ENCODE results near the gene MCU.
"Not testable (repeated sequence)": the region's sequence is repeated elsewhere in the genome, so short reads cannot be mapped to it uniquely, and the experiment has no call there.

MCU gene

GRCh38 chr10:72731916-72732419 lies 40.0 kb downstream of the MCU start:
- Histone ChIP-seq H3K4me1 (ENCODE audit: control insufficient read depth, insufficient read depth, low read length) (peaks cover 14% of the 10 kb centered on the region), H3K27ac (ENCODE audit: low read depth, low read length) (no peak overlapping the region), H3K9me3 (ENCODE audit: control insufficient read depth, insufficient read depth, low read length) (no peaks in the 10 kb centered on the region), H3K9ac (ENCODE audit: low read depth, low read length) (no peak overlapping the region), H3K36me3 (ENCODE audit: control insufficient read depth, insufficient read depth, low read length) (no peaks in the 10 kb centered on the region), H3K27me3 (ENCODE audit: control insufficient read depth, insufficient read depth, low read length) (no peaks in the 10 kb centered on the region), H3K4me3 (ENCODE audit: low read depth, low read length) (no peak overlapping the region)

GRCh38 chr10:72732521-72732920 lies 40.6 kb downstream of the MCU start:
- Histone ChIP-seq H3K36me3 (ENCODE audit: control insufficient read depth, insufficient read depth, low read length) (no peaks in the 10 kb centered on the region), H3K4me3 (ENCODE audit: low read depth, low read length) (no peak overlapping the region)

GRCh38 chr10:72733989-72734388 lies 42.0 kb downstream of the MCU start:
- Histone ChIP-seq H3K4me3 (ENCODE audit: low read depth, low read length) (no peak overlapping the region), H3K9me3 (ENCODE audit: control insufficient read depth, insufficient read depth, low read length) (no peaks in the 10 kb centered on the region), H3K27me3 (ENCODE audit: control insufficient read depth, insufficient read depth, low read length) (no peaks in the 10 kb centered on the region), H3K4me1 (ENCODE audit: control insufficient read depth, insufficient read depth, low read length) (peaks cover 25% of the 10 kb centered on the region), H3K9ac (ENCODE audit: low read depth, low read length) (no peak overlapping the region), H3K27ac (ENCODE audit: low read depth, low read length) (no peak overlapping the region), H3K36me3 (ENCODE audit: control insufficient read depth, insufficient read depth, low read length) (no peaks in the 10 kb centered on the region)

More at GRCh38 chr10:72732521-72732920, 40.6 kb downstream of the MCU start:
- Histone ChIP-seq H3K9ac (ENCODE audit: low read depth, low read length) (no peak overlapping the region), H3K27ac (ENCODE audit: low read depth, low read length) (no peak overlapping the region), H3K27me3 (ENCODE audit: control insufficient read depth, insufficient read depth, low read length) (no peaks in the 10 kb centered on the region), H3K9me3 (ENCODE audit: control insufficient read depth, insufficient read depth, low read length) (no peaks in the 10 kb centered on the region), H3K4me1 (ENCODE audit: control insufficient read depth, insufficient read depth, low read length) (peaks cover 12% of the 10 kb centered on the region; the same call in 1 of the 2 replicates)

GRCh38 chr10:72735288-72735936 lies 43.5 kb downstream of the MCU start:
- Histone ChIP-seq H3K27me3 (ENCODE audit: control insufficient read depth, insufficient read depth, low read length) (no peaks in the 10 kb centered on the region), H3K4me3 (ENCODE audit: low read depth, low read length) (no peak overlapping the region), H3K9ac (ENCODE audit: low read depth, low read length) (no peak overlapping the region)

GRCh38 chr10:72736176-72736827 lies 44.4 kb downstream of the MCU start:
- no peak overlapping the region for H3K9ac ChIP-seq (ENCODE audit: low read depth, low read length)
- H3K27ac ChIP-seq (ENCODE audit: low read depth, low read length) = peak overlapping the region; percentile 25

More at GRCh38 chr10:72735288-72735936, 43.5 kb downstream of the MCU start:
- Histone ChIP-seq H3K27ac (ENCODE audit: low read depth, low read length) (no peak overlapping the region), H3K36me3 (ENCODE audit: control insufficient read depth, insufficient read depth, low read length) (no peaks in the 10 kb centered on the region), H3K9me3 (ENCODE audit: control insufficient read depth, insufficient read depth, low read length) (no peaks in the 10 kb centered on the region), H3K4me1 (ENCODE audit: control insufficient read depth, insufficient read depth, low read length) (peaks cover 32% of the 10 kb centered on the region)

GRCh38 chr10:72736828-72737220 lies 44.9 kb downstream of the MCU start:
- Histone ChIP-seq H3K9me3 (ENCODE audit: control insufficient read depth, insufficient read depth, low read length) (no peaks in the 10 kb centered on the region), H3K36me3 (ENCODE audit: control insufficient read depth, insufficient read depth, low read length) (no peaks in the 10 kb centered on the region), H3K27me3 (ENCODE audit: control insufficient read depth, insufficient read depth, low read length) (no peaks in the 10 kb centered on the region), H3K4me3 (ENCODE audit: low read depth, low read length) (no peak overlapping the region), H3K9ac (ENCODE audit: low read depth, low read length) (no peak overlapping the region), H3K27ac (ENCODE audit: low read depth, low read length) (peak overlapping the region; percentile 16), H3K4me1 (ENCODE audit: control insufficient read depth, insufficient read depth, low read length) (peaks cover 37% of the 10 kb centered on the region)

More at GRCh38 chr10:72736176-72736827, 44.4 kb downstream of the MCU start:
- no peaks in the 10 kb centered on the region for H3K27me3 ChIP-seq (ENCODE audit: control insufficient read depth, insufficient read depth, low read length)
- H3K9me3 ChIP-seq (ENCODE audit: control insufficient read depth, insufficient read depth, low read length) = no peaks in the 10 kb centered on the region
- peaks cover 37% of the 10 kb centered on the region for H3K4me1 ChIP-seq (ENCODE audit: control insufficient read depth, insufficient read depth, low read length)
- no peak overlapping the region for H3K4me3 ChIP-seq (ENCODE audit: low read depth, low read length)
- H3K36me3 ChIP-seq (ENCODE audit: control insufficient read depth, insufficient read depth, low read length) = no peaks in the 10 kb centered on the region

- not testable (repeated sequence) for H3K27ac ChIP-seq (ENCODE audit: low read depth, low read length); H3K4me3 ChIP-seq (ENCODE audit: low read depth, low read length); H3K27me3 ChIP-seq (ENCODE audit: control insufficient read depth, insufficient read depth, low read length); H3K9ac ChIP-seq (ENCODE audit: low read depth, low read length); H3K9me3 ChIP-seq (ENCODE audit: control insufficient read depth, insufficient read depth, low read length); H3K36me3 ChIP-seq (ENCODE audit: control insufficient read depth, insufficient read depth, low read length)
- peaks cover 37% of the 10 kb centered on the region for H3K4me1 ChIP-seq (ENCODE audit: control insufficient read depth, insufficient read depth, low read length)
Observed at GRCh38 chr10:72737357-72737756, 45.4 kb downstream of the MCU start.

- Histone ChIP-seq H3K9me3 (ENCODE audit: control insufficient read depth, insufficient read depth, low read length) (no peaks in the 10 kb centered on the region), H3K27ac (ENCODE audit: low read depth, low read length) (peak overlapping the region; percentile 16), H3K4me3 (ENCODE audit: low read depth, low read length) (no peak overlapping the region), H3K36me3 (ENCODE audit: control insufficient read depth, insufficient read depth, low read length) (no peaks in the 10 kb centered on the region), H3K9ac (ENCODE audit: low read depth, low read length) (no peak overlapping the region), H3K4me1 (ENCODE audit: control insufficient read depth, insufficient read depth, low read length) (peaks cover 37% of the 10 kb centered on the region), H3K27me3 (ENCODE audit: control insufficient read depth, insufficient read depth, low read length) (no peaks in the 10 kb centered on the region)
Observed at GRCh38 chr10:72738486-72738885, 46.5 kb downstream of the MCU start.

- H3K9ac ChIP-seq (ENCODE audit: low read depth, low read length) = no peak overlapping the region
- H3K4me3 ChIP-seq (ENCODE audit: low read depth, low read length) = no peak overlapping the region
- no peaks in the 10 kb centered on the region for H3K9me3 ChIP-seq (ENCODE audit: control insufficient read depth, insufficient read depth, low read length)
- H3K4me1 ChIP-seq (ENCODE audit: control insufficient read depth, insufficient read depth, low read length) = peaks cover 44% of the 10 kb centered on the region
- H3K27ac ChIP-seq (ENCODE audit: low read depth, low read length) = no peak overlapping the region
- no peaks in the 10 kb centered on the region for H3K27me3 ChIP-seq (ENCODE audit: control insufficient read depth, insufficient read depth, low read length)
- no peaks in the 10 kb centered on the region for H3K36me3 ChIP-seq (ENCODE audit: control insufficient read depth, insufficient read depth, low read length)
Observed at GRCh38 chr10:72740528-72740927, 48.6 kb downstream of the MCU start.

- H3K4me1 ChIP-seq (ENCODE audit: control insufficient read depth, insufficient read depth, low read length) = peaks cover 41% of the 10 kb centered on the region
- no peaks in the 10 kb centered on the region for H3K36me3 ChIP-seq (ENCODE audit: control insufficient read depth, insufficient read depth, low read length)
- no peak overlapping the region for H3K4me3 ChIP-seq (ENCODE audit: low read depth, low read length)
- no peaks in the 10 kb centered on the region for H3K27me3 ChIP-seq (ENCODE audit: control insufficient read depth, insufficient read depth, low read length)
- H3K27ac ChIP-seq (ENCODE audit: low read depth, low read length) = no peak overlapping the region
- H3K9ac ChIP-seq (ENCODE audit: low read depth, low read length) = no peak overlapping the region
- H3K9me3 ChIP-seq (ENCODE audit: control insufficient read depth, insufficient read depth, low read length) = no peaks in the 10 kb centered on the region
Observed at GRCh38 chr10:72742092-72742491, 50.1 kb downstream of the MCU start.

GRCh38 chr10:72742797-72743196 lies 50.9 kb downstream of the MCU start:
- Histone ChIP-seq H3K27ac (ENCODE audit: low read depth, low read length) (no peak overlapping the region), H3K4me3 (ENCODE audit: low read depth, low read length) (no peak overlapping the region), H3K4me1 (ENCODE audit: control insufficient read depth, insufficient read depth, low read length) (peaks cover 39% of the 10 kb centered on the region), H3K9ac (ENCODE audit: low read depth, low read length) (no peak overlapping the region), H3K9me3 (ENCODE audit: control insufficient read depth, insufficient read depth, low read length) (no peaks in the 10 kb centered on the region), H3K27me3 (ENCODE audit: control insufficient read depth, insufficient read depth, low read length) (no peaks in the 10 kb centered on the region), H3K36me3 (ENCODE audit: control insufficient read depth, insufficient read depth, low read length) (no peaks in the 10 kb centered on the region)

Measured in HUES48 (cell line).